Left colon (tissue), 2 donors: ENCODE results near the gene OR5B3. TPM values are rescaled to one million over a fixed set of nuclear protein-coding genes. Genes with fewer than 3 reads are reported as not detected.
"Not testable (repeated sequence)": the region's sequence is repeated elsewhere in the genome, so short reads cannot be mapped to it uniquely, and the experiment has no call there.

ENCODE experiments used
- ATAC-seq: fragments of 200-7000 bp; cut with Tn5 transposase; one replicate; pipeline ENCODE4 v1.9.1; 2020; ENCODE audit warnings: mild to moderate bottlenecking, moderate library complexity
- DNase-seq, 2 donors: peaks; one replicate each; pipeline ENCODE4 v3.0.0-alpha.2; 2020
- intact Hi-C, 2 donors: fragments of 100-400 bp; cut with DNase I in 1 of 2; cut with micrococcal nuclease in 1 of 2; formaldehyde crosslinking; loops; one replicate each; pipeline versions ENCODE4 v1.11.2 to v1.14.0; 2022; cut with DNase I, micrococcal nuclease
- long read RNA-seq: library from polyadenylated mRNA; unstranded; transcript quantifications from one replicate; pipeline ENCODE4 v2.0.0, GENCODE V29; 2021
- total RNA-seq, 2 donors: library from RNA; stranded (reverse); fragmentation: NEBNext Ultra II Directional; extraction: Animal tissue kit (Norgen Biotek cat#: 25700); gene quantifications; one replicate each; pipeline ENCODE4 v1.2.1, GENCODE V29; 2021
- donor health status: DM: no; HTN: no; CAD: no.
- donor health status: DM: yes; HTN: yes; CAD: no.

Gene OR5B3
- total RNA-seq = not detected
- long read RNA-seq = 0 reads

DNA sequence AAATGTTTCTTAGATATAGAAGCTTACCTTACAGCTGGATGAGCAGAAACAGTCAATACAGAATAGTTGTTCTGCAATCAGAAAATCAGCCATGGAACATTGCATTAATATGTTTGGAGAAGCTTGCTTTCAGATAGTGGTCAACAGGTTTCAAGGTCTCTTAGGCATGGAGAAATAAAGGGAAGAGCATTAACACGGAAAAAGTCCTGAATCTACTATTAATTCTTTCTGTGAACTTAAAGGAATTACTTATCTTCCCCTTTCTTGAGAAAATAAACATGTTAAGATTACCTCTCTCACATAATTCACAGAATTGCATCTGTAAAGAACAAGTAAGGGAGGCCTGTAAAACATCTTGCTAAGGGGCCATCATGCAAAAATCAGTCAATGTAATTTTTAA lies at the start of gene OR5B3:
Gene OR5B3 (minus strand): TSS at position 101 of the 400 bp plus-strand sequence. CDS start 3,465 bp downstream, outside the sequence.
- ATAC-seq (no peak), DNase-seq (no peak)

GRCh38 chr11:58451585-58451984 lies 44.9 kb upstream of the OR5B3 start:
- intact Hi-C loops = no loop called here
- DNase-seq (no peak), ATAC-seq (no peak)

More for the DNA sequence above, at the start of gene OR5B3:
- intact Hi-C loops = no loop called here

DNA sequence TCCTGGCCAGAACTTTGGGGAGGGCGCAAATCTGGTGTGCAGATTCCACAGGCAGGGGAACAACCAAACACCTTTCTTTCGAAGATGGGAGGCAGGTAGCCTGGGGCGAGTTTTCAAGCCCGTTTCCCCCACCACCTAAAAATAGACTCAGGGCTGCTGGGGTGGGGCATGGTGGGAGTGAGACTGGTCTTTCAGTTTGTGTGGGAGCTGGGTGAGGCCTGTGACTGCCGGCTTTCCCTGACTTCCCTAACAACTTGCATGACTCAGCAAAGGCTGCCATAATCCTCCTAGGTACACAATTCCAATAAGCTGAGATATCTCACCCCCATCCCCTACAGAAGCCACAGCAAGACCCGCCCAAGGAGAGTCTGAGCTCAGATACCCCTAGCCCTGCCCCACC lies 39.6 kb upstream of the OR5B3 start:
- intact Hi-C loops = no loop called here
- DNase-seq = no peak
- no peak for ATAC-seq

DNA sequence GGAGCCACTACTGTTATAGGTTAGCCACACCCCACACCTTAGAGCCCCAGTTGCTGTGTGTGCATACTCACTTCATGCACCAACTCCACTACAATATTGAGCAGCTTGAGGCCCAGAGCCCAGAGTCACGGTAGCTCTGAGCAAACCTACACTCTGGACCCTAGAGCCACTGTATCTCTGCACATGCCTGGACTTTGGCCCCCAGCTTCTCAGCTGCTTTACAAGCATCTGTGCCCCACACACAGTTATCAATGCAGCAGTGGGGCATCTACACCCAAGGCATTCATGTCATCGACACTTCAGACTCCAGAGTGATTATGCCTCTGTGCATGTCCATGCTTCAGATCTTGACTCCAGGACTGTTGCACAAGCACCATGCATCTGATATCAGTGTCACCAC lies 37.6 kb upstream of the OR5B3 start:
- intact Hi-C loops = no loop called here
- DNase-seq = no peak
- no peak for ATAC-seq

- intact Hi-C loops = no loop called here
- ATAC-seq = no peak
These were observed 35.5 kb upstream of the OR5B3 start, which contains the start of gene OR5B12 for GRCh38 chr11:58442136-58442535. Gene OR5B12, minus strand, starts transcription at chr11:58442236. Its CDS starts 2,085 bp downstream, at chr11:58440151.

GRCh38 chr11:58438486-58438885 lies 31.8 kb upstream of the OR5B3 start:
- intact Hi-C loops = no loop called here
- no peak for ATAC-seq
- DNase-seq = no peak

More at GRCh38 chr11:58442136-58442535, 35.5 kb upstream of the OR5B3 start, which contains the start of gene OR5B12:
- no peak for DNase-seq

GRCh38 chr11:58434217-58434616 lies 27.5 kb upstream of the OR5B3 start:
- intact Hi-C loops = no loop called here
- no peak for ATAC-seq
- DNase-seq = no peak

GRCh38 chr11:58433638-58434203 lies 27.0 kb upstream of the OR5B3 start:
- intact Hi-C loops = no loop called here

DNA sequence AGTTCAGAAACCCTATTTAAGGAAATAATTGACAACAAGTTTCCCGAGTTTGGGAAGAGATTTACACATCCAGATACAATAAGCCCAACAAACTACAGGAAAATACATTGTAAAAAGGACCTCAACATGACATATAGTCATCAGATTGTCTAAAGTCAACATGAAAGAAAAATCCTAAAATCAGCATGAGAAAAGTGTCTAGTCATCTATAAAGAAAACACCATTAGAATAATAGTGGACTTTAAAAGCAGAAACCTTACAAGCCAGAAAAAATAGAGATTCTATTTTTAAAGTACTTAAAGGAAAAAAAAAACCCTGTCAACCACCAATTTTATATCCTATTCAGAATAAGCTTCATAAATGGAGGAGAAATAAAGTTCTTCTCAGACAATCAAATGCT lies 22.6 kb upstream of the OR5B3 start:
- no peak for DNase-seq
- intact Hi-C loops = no loop called here
- no peak for ATAC-seq

More at GRCh38 chr11:58433638-58434203, 27.0 kb upstream of the OR5B3 start:
- ATAC-seq = no peak
- DNase-seq = no peak

DNA sequence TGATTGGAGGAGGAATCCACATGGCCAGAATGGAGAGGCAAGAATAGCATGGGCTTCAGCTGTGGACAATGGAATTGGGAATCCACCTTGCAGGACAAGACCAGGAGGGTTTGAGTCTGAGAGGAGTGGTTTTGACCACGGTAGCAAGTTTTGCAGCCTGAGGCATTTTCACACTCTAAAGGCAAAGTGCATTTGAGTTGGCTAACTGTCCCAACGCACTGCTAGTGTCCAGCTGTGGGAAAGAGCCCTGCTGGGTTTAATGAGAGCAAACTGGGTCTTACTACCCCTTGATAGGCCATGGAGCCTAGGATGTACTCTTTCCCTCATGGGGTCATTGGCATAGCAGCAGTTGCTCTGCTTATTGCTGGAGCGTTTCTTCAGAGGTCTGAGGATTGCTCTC lies 21.3 kb upstream of the OR5B3 start, which contains the start of gene OR5B2:
Gene OR5B2 (minus strand): TSS at position 101 of the 400 bp plus-strand sequence. CDS start 4,860 bp downstream, outside the sequence.
- ATAC-seq (no peak), DNase-seq (no peak)
- intact Hi-C loops = no loop called here

GRCh38 chr11:58399622-58400021 lies 7.1 kb downstream of the OR5B3 start:
- ATAC-seq, intact Hi-C loops, DNase-seq: not testable (repeated sequence)

- ATAC-seq = no peak
- DNase-seq = no peak
- intact Hi-C loops = no loop called here
These were observed 11.1 kb downstream of the OR5B3 start for GRCh38 chr11:58395581-58395980.

GRCh38 chr11:58394195-58394594 lies 12.5 kb downstream of the OR5B3 start:
- ATAC-seq = no peak
- intact Hi-C loops = no loop called here

DNA sequence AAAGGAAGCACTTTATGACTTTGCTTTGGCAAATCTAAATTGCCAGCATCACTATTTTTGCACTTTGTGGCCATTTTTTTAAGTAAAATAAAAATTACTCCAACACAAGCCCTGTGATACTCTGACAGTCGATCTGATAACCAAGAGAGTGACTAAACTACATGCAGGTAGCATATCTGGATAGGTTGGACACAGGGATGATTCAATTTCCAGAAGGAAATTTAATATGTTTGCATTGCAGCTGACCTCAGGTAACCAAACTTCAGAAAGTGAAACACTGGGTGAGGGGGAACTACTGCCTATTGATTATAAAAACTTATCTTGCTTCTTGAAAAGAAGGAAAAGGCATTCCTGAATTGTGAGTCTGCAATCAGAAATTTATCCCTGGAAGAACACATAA lies 13.9 kb downstream of the OR5B3 start:
- no peak for ATAC-seq
- no peak for DNase-seq
- intact Hi-C loops = no loop called here

More at GRCh38 chr11:58394195-58394594, 12.5 kb downstream of the OR5B3 start:
- no peak for DNase-seq

GRCh38 chr11:58391879-58392278 lies 14.8 kb downstream of the OR5B3 start:
- no peak for ATAC-seq
- DNase-seq = no peak
- intact Hi-C loops = no loop called here

GRCh38 chr11:58390551-58391063 lies 16.1 kb downstream of the OR5B3 start:
- ATAC-seq = no peak
- intact Hi-C loops = no loop called here
- DNase-seq = no peak

DNA sequence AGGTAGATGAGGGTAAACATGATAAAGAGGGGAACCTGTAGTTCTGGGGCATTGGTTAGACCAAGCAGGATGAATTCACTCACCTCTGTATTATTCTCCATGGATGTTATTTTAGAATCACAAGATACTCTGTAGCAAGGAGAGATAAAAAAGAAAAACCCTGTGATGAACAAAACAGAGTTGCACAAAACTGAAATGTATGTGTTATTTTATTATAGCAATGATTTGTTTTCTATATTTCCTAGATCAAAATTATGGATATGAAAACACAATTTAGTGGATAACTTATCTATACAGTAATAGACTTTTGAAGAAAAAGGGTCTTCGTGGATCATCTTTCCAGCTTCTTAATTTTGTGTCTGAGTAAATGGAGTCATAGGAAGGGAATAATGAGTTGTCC lies 47.7 kb downstream of the OR5B3 start, which contains the start of gene OR5B17:
Gene OR5B17 (minus strand): TSS at position 101 of the 400 bp plus-strand sequence. CDS start 0 bp downstream, at position 101.
- ATAC-seq (no peak), DNase-seq (no peak)
- intact Hi-C loops = no loop called here

DNA sequence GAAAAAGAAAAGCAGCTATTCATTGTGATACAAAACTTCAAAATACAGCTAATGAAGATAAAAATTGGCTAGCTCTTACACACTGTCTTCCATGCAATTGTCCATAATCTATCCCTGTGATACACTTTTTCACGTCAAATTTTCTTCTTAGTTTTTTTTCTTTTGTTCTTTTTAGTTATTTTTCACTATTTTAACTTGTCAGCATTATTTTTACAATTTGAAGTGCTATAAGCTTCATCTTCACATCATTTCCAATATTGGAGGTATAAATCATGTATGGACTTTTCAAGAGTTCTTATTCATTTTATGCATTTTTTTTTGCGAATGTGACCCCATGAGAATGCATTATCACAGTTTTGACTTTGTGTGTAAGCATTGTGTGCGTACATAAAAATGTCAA lies 51.9 kb downstream of the OR5B3 start:
- ATAC-seq (no peak), DNase-seq (no peak)
- intact Hi-C loops = no loop called here
